Chondrocyte (in vitro differentiated cells): ENCODE results near the gene USP5. TPM values are rescaled to one million over a fixed set of nuclear protein-coding genes. Genes with fewer than 3 reads are reported as not detected.
A peak's percentile ranks its signal among the peaks of the same experiment; 100 is the strongest.

Experiments used
- DNase-seq: peaks from one replicate; pipeline ENCODE4 v3.0.0; 2021; ENCODE audit warnings: mixed read lengths, low spot score
- H3K27ac Mint-ChIP-seq: one replicate; pipeline ENCODE4 v1.8.0; 2021; ENCODE audit warnings: mild to moderate bottlenecking, moderate library complexity, mixed read lengths; ENCODE audit not compliant: unreplicated experiment
- H3K27me3 Mint-ChIP-seq: 2 replicates; pipeline ENCODE4 v1.8.0; 2021; ENCODE audit warnings: low read depth, mixed read lengths
- H3K36me3 Mint-ChIP-seq: 2 replicates; pipeline ENCODE4 v1.8.0; 2021; ENCODE audit warnings: low read depth, mixed read lengths
- H3K4me1 Mint-ChIP-seq: 2 replicates; pipeline ENCODE4 v1.8.0; 2021; ENCODE audit warnings: low read depth, mild to moderate bottlenecking, mixed read lengths
- H3K4me3 Mint-ChIP-seq: one replicate; pipeline ENCODE4 v1.8.0; 2021; ENCODE audit warnings: mild to moderate bottlenecking, moderate library complexity, mixed read lengths; ENCODE audit not compliant: unreplicated experiment
- H3K9me3 Mint-ChIP-seq: 2 replicates; pipeline ENCODE4 v1.8.0; 2021; ENCODE audit warnings: low read depth, mixed read lengths
- CTCF ChIP-seq: fragments of 200-600 bp; sonication (generic); IDR thresholded peaks from 2 replicates; pipeline ENCODE4 v1.5.0; 2021; ENCODE audit warnings: antibody characterized with exemption, mild to moderate bottlenecking, moderate library complexity
- total RNA-seq: library from RNA; stranded (reverse); gene quantifications from 3 replicates; pipeline ENCODE4 v1.2.1, GENCODE V29; 2021

The USP5 gene
- total RNA-seq, 1 donor from 2014 or later: 106 TPM

GRCh38 chr12:6823182-6824084 is 28.5 kb upstream of the USP5 start:
- Mint-ChIP-seq H3K27me3 (no peaks in the 10 kb centered on the region), H3K36me3 (no peaks in the 10 kb centered on the region), H3K4me1 (peaks cover 56% of the 10 kb centered on the region), H3K9me3 (no peaks in the 10 kb centered on the region), H3K4me3 (no peak overlapping the region), H3K27ac (peak overlapping the region; percentile 10)
- no peak for TF ChIP-seq CTCF
- DNase-seq: no peak

GRCh38 chr12:6824085-6824775 is 27.7 kb upstream of the USP5 start:
- TF ChIP-seq CTCF: no peak
- H3K36me3 Mint-ChIP-seq: no peaks in the 10 kb centered on the region
- H3K4me1 Mint-ChIP-seq: peaks cover 56% of the 10 kb centered on the region
- DNase-seq: no peak
- no peaks in the 10 kb centered on the region for H3K27me3 Mint-ChIP-seq
- H3K9me3 Mint-ChIP-seq: no peaks in the 10 kb centered on the region
- no peak overlapping the region for H3K27ac Mint-ChIP-seq
- no peak overlapping the region for H3K4me3 Mint-ChIP-seq

GRCh38 chr12:6824901-6825381 is 27.0 kb upstream of the USP5 start:
- Mint-ChIP-seq H3K27me3 (no peaks in the 10 kb centered on the region), H3K4me1 (peaks cover 55% of the 10 kb centered on the region), H3K9me3 (no peaks in the 10 kb centered on the region), H3K36me3 (no peaks in the 10 kb centered on the region), H3K4me3 (no peak overlapping the region), H3K27ac (no peak overlapping the region)
- no peak for DNase-seq
- TF ChIP-seq CTCF: no peak

GRCh38 chr12:6825398-6826124 is 26.4 kb upstream of the USP5 start:
- H3K4me1 Mint-ChIP-seq: peaks cover 56% of the 10 kb centered on the region

More at GRCh38 chr12:6825398-6826124, 26.4 kb upstream of the USP5 start:
- Mint-ChIP-seq H3K27me3 (no peaks in the 10 kb centered on the region), H3K36me3 (no peaks in the 10 kb centered on the region), H3K9me3 (no peaks in the 10 kb centered on the region), H3K4me3 (peak overlapping the region; percentile 44), H3K27ac (no peak overlapping the region)
- no peak for DNase-seq
- peak; percentile 90 for TF ChIP-seq CTCF
